ENCODE measurements around the gene SELP. TPM values are rescaled to one million over a fixed set of nuclear protein-coding genes. Genes with fewer than 3 reads are reported as not detected.

SELP gene
- polyA plus RNA-seq, 1 donor (not counting 4 experiments of a cell fraction or from before 2014, with no cell fraction given): 0.09 TPM

DNA sequence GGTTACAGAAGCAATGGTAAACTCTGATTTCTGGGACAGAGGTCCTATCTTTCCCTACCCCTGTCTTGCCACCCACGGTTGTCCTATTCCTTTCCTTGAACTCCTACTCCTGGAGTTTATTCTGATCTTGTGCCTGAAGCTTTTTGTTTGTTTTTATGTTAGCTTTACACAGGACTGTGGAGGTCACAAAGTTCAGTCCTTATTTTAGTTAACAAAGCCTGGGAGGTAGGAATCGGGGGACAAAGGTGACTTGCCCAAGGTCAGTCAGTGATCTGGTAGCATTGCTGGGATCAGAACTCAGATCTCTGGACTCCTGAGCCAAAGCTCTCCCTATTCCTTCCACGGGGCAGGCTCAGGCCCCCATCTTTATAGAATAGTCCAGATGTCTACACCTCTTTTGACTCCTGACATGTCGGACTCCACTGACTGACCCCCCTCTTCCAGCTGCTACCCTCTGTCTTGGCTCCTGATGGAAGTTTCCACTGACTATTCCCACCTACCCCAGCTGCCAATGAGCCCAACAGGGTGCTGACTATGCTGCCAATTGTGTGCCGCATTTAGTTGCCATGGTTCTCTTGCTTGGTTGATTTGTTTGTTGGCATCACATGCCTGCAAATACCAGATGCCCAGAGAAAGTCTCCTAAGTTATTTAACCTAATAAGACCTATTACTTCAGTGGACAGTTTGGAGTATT, 53.5 kb downstream of the SELP start:
- H3K36me3 ChIP-seq (ENCODE audit: control insufficient read depth in 2 of 2, extremely low read depth in 1 of 2, insufficient read depth in 2 of 2, low read length in 2 of 2): no peaks in the 10 kb centered on the region
- no peak overlapping the region for H3K27ac ChIP-seq (ENCODE audit: control insufficient read depth, insufficient read depth, low read length)
- FAIRE-seq: no peak
- H4K20me1 ChIP-seq (ENCODE audit: control insufficient read depth, extremely low read depth, insufficient read depth, low read length): no peaks in the 10 kb centered on the region
- H3K9ac ChIP-seq (ENCODE audit: control insufficient read depth, extremely low read depth, insufficient read depth, low read length): no peak overlapping the region
- H3K4me3 ChIP-seq (ENCODE audit: control insufficient read depth in 2 of 3, extremely low read depth in 1 of 3, insufficient read depth in 2 of 3, low read depth in 1 of 3, low read length in 3 of 3): no peak overlapping the region
- no peaks in the 10 kb centered on the region for H3K9me1 ChIP-seq (ENCODE audit: control insufficient read depth, extremely low read depth, insufficient read depth, low read length)
- H3K9me3 ChIP-seq (ENCODE audit: control insufficient read depth, low read depth, low read length): no peaks in the 10 kb centered on the region
- H2AFZ ChIP-seq (ENCODE audit: control insufficient read depth, low read length): no peak overlapping the region
- peaks cover 13% of the 10 kb centered on the region for H3K27me3 ChIP-seq (ENCODE audit: control insufficient read depth, extremely low read depth, insufficient read depth, low read length)
- dilution Hi-C loops (cut with MboI; ENCODE audit: extremely low pct_ligation_motif_present, low sequenced_read_pairs): no loop called here
- H3K79me2 ChIP-seq (ENCODE audit: control insufficient read depth, insufficient read depth, low read length): no peaks in the 10 kb centered on the region
- TF ChIP-seq CTCF (optimal IDR thresholded peaks at IDR 0.05 in 1 of 3, IDR thresholded peaks at IDR 0.05 in 1 of 3, conservative IDR thresholded peaks at IDR 0.05 in 1 of 3; ENCODE audit: extremely low read depth in 1 of 3, insufficient read depth in 2 of 3, low read length in 3 of 3): no peak
- TF ChIP-seq EZH2 (IDR thresholded peaks at IDR 0.05; ENCODE audit: low read length): no peak
- no peak overlapping the region for H3K4me2 ChIP-seq (ENCODE audit: control insufficient read depth, extremely low read depth, insufficient read depth, low read depth, low read length)
- no peak for DNase-seq (ENCODE audit: low read depth, low spot score)
- H3K4me1 ChIP-seq (ENCODE audit: control insufficient read depth, extremely low read depth, insufficient read depth, low read length): no peaks in the 10 kb centered on the region

DNA sequence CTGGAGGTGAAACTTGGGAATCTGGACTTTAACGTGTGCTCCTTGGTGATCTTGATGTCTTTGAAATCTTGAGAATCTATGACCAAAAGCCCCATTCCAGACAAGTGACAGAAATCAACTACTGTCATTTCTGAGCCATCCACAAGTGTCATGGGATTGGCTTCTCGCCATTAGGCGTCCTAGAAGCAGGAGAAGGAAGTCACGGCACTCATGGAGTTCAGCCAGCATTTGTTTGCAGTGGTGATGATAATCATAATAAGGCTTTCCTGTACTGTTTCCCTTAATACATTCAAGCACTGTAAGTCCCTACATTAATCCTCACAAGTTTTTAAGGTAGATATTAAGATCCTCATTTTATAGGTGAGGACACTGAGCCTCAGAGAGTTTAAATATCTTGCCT, 55.6 kb downstream of the SELP start:
- Histone ChIP-seq H3K4me2 (ENCODE audit: control insufficient read depth, extremely low read depth, insufficient read depth, low read depth, low read length) (no peak overlapping the region), H3K27me3 (ENCODE audit: control insufficient read depth, extremely low read depth, insufficient read depth, low read length) (peaks cover 13% of the 10 kb centered on the region), H3K9me1 (ENCODE audit: control insufficient read depth, extremely low read depth, insufficient read depth, low read length) (no peaks in the 10 kb centered on the region), H3K4me1 (ENCODE audit: control insufficient read depth, extremely low read depth, insufficient read depth, low read length) (no peaks in the 10 kb centered on the region), H3K36me3 (ENCODE audit: control insufficient read depth in 2 of 2, extremely low read depth in 1 of 2, insufficient read depth in 2 of 2, low read length in 2 of 2) (no peaks in the 10 kb centered on the region), H3K4me3 (ENCODE audit: control insufficient read depth in 2 of 3, extremely low read depth in 1 of 3, insufficient read depth in 2 of 3, low read depth in 1 of 3, low read length in 3 of 3) (no peak overlapping the region), H4K20me1 (ENCODE audit: control insufficient read depth, extremely low read depth, insufficient read depth, low read length) (no peaks in the 10 kb centered on the region), H3K79me2 (ENCODE audit: control insufficient read depth, insufficient read depth, low read length) (no peaks in the 10 kb centered on the region), H2AFZ (ENCODE audit: control insufficient read depth, low read length) (no peak overlapping the region), H3K27ac (ENCODE audit: control insufficient read depth, insufficient read depth, low read length) (no peak overlapping the region), H3K9me3 (ENCODE audit: control insufficient read depth, low read depth, low read length) (no peaks in the 10 kb centered on the region), H3K9ac (ENCODE audit: control insufficient read depth, extremely low read depth, insufficient read depth, low read length) (no peak overlapping the region)
- no peak for FAIRE-seq
- dilution Hi-C loops (cut with MboI; ENCODE audit: extremely low pct_ligation_motif_present, low sequenced_read_pairs): no loop called here
- TF ChIP-seq CTCF (optimal IDR thresholded peaks at IDR 0.05 in 1 of 3, IDR thresholded peaks at IDR 0.05 in 1 of 3, conservative IDR thresholded peaks at IDR 0.05 in 1 of 3; ENCODE audit: extremely low read depth in 1 of 3, insufficient read depth in 2 of 3, low read length in 3 of 3) (no peak), EZH2 (IDR thresholded peaks at IDR 0.05; ENCODE audit: low read length) (no peak)
- no peak for DNase-seq (ENCODE audit: low read depth, low spot score)
